ENCODE measurements around the gene SFXN4.

- TF ChIP-seq EZH2phosphoT487 (IDR thresholded peaks at IDR 0.05; ENCODE audit: unreplicated experiment) = no peak
- no peak for TF ChIP-seq CTCF (conservative IDR thresholded peaks at IDR 0.05; ENCODE audit: low read depth in 2 of 2)
- TF ChIP-seq POLR2AphosphoS5 (IDR thresholded peaks at IDR 0.05; ENCODE audit: low read depth) = no peak
- TF ChIP-seq EZH2 (IDR thresholded peaks at IDR 0.05; ENCODE audit: low read depth, unreplicated experiment) = no peak
- TF ChIP-seq ZNF114 (CRISPR knock-in tag; IDR thresholded peaks at IDR 0.05) = no peak
- TF ChIP-seq ZNF331 (CRISPR knock-in tag; IDR thresholded peaks at IDR 0.05; ENCODE audit: low read depth) = no peak
- no peak for TF ChIP-seq CREB1 (CRISPR knock-in tag; IDR thresholded peaks at IDR 0.05; ENCODE audit: low read depth)
- TF ChIP-seq, protein P1, sequence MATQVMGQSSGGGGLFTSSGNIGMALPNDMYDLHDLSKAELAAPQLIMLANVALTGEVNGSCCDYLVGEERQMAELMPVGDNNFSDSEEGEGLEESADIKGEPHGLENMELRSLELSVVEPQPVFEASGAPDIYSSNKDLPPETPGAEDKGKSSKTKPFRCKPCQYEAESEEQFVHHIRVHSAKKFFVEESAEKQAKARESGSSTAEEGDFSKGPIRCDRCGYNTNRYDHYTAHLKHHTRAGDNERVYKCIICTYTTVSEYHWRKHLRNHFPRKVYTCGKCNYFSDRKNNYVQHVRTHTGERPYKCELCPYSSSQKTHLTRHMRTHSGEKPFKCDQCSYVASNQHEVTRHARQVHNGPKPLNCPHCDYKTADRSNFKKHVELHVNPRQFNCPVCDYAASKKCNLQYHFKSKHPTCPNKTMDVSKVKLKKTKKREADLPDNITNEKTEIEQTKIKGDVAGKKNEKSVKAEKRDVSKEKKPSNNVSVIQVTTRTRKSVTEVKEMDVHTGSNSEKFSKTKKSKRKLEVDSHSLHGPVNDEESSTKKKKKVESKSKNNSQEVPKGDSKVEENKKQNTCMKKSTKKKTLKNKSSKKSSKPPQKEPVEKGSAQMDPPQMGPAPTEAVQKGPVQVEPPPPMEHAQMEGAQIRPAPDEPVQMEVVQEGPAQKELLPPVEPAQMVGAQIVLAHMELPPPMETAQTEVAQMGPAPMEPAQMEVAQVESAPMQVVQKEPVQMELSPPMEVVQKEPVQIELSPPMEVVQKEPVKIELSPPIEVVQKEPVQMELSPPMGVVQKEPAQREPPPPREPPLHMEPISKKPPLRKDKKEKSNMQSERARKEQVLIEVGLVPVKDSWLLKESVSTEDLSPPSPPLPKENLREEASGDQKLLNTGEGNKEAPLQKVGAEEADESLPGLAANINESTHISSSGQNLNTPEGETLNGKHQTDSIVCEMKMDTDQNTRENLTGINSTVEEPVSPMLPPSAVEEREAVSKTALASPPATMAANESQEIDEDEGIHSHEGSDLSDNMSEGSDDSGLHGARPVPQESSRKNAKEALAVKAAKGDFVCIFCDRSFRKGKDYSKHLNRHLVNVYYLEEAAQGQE (IDR thresholded peaks at IDR 0.05; ENCODE audit: unreplicated experiment) = no peak
- TF ChIP-seq ETS1 (IDR thresholded peaks at IDR 0.05) = no peak
- TF ChIP-seq JUNB (IDR thresholded peaks at IDR 0.05; ENCODE audit: unreplicated experiment) = no peak
- no peak for TF ChIP-seq STAT1 (IDR thresholded peaks at IDR 0.05; ENCODE audit: unreplicated experiment)
- no peak for TF ChIP-seq ZNF462 (CRISPR knock-in tag; IDR thresholded peaks at IDR 0.05)
- TF ChIP-seq NANOG (IDR thresholded peaks at IDR 0.05; ENCODE audit: borderline replicate concordance) = no peak
Observed at GRCh38 chr10:119113751-119114732, 51.5 kb downstream of the SFXN4 start.
